Thyroid gland (tissue), 4 donors: Measurements from ENCODE around the gene VIT.

ENCODE experiments used
- POLR2A ChIP-seq, 2 donors: fragments of 450-650 bp; IDR thresholded peaks; one replicate each; pipeline ENCODE4 v1.6.1; 2017; ENCODE audit warnings: antibody characterized with exemption in 2 of 2, mild to moderate bottlenecking in 2 of 2, moderate library complexity in 1 of 2
- TF ChIP-seq, protein P1 (sequence below), 6 experiments: fragments of 200-600 bp in 3 of 6; fragments of 450-650 bp in 3 of 6; sonication (generic) in 3 of 6; IDR thresholded peaks; one replicate each; pipeline ENCODE4 v1.5.1; 2016 to 2019; ENCODE audit warnings: antibody characterized with exemption in 6 of 6, mild to moderate bottlenecking in 2 of 6, inconsistent platforms in 1 of 6, moderate library complexity in 1 of 6

- TF ChIP-seq, protein P1, sequence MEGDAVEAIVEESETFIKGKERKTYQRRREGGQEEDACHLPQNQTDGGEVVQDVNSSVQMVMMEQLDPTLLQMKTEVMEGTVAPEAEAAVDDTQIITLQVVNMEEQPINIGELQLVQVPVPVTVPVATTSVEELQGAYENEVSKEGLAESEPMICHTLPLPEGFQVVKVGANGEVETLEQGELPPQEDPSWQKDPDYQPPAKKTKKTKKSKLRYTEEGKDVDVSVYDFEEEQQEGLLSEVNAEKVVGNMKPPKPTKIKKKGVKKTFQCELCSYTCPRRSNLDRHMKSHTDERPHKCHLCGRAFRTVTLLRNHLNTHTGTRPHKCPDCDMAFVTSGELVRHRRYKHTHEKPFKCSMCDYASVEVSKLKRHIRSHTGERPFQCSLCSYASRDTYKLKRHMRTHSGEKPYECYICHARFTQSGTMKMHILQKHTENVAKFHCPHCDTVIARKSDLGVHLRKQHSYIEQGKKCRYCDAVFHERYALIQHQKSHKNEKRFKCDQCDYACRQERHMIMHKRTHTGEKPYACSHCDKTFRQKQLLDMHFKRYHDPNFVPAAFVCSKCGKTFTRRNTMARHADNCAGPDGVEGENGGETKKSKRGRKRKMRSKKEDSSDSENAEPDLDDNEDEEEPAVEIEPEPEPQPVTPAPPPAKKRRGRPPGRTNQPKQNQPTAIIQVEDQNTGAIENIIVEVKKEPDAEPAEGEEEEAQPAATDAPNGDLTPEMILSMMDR (IDR thresholded peaks at IDR 0.05): no peak
- TF ChIP-seq POLR2A (IDR thresholded peaks at IDR 0.05): no peak
These were observed 626 bp upstream of the VIT start for GRCh38 chr2:36695746-36696415.
